ENCODE measurements around the gene TIE1. TPM values are rescaled to one million over a fixed set of nuclear protein-coding genes. Genes with fewer than 3 reads are reported as not detected.

TIE1 gene
- total RNA-seq, 2 donors from 2014 or later: 0.36 to 0.49 TPM

- no peaks in the 10 kb centered on the region for H3K36me3 Mint-ChIP-seq
- ATAC-seq (no peak), DNase-seq (ENCODE audit: low spot score in 2 of 2) (no peak)
- H3K27ac Mint-ChIP-seq: no peak overlapping the region
- no peaks in the 10 kb centered on the region for H3K9me3 Mint-ChIP-seq
Observed at GRCh38 chr1:43302721-43303470, 2.1 kb downstream of the TIE1 start.

GRCh38 chr1:43303471-43304313, 2.9 kb downstream of the TIE1 start:
- Mint-ChIP-seq H3K36me3 (no peaks in the 10 kb centered on the region), H3K9me3 (no peaks in the 10 kb centered on the region), H3K27ac (peak overlapping the region in 1 of 2 donors; percentile 73)
- DNase-seq (ENCODE audit: low spot score in 2 of 2) (no peak), ATAC-seq (no peak)

- no peaks in the 10 kb centered on the region for H3K9me3 Mint-ChIP-seq
- no peaks in the 10 kb centered on the region for H3K36me3 Mint-ChIP-seq
- DNase-seq (ENCODE audit: low spot score in 2 of 2): no peak
- H3K27ac Mint-ChIP-seq: peak overlapping the region in 1 of 2 donors; percentile 73
- ATAC-seq: no peak
Observed at GRCh38 chr1:43304314-43304681, 3.5 kb downstream of the TIE1 start.

GRCh38 chr1:43304771-43305300, 4.1 kb downstream of the TIE1 start:
- H3K36me3 Mint-ChIP-seq: no peaks in the 10 kb centered on the region
- no peak overlapping the region for H3K27ac Mint-ChIP-seq
- DNase-seq (ENCODE audit: low spot score in 2 of 2) (no peak), ATAC-seq (no peak)
- H3K9me3 Mint-ChIP-seq: no peaks in the 10 kb centered on the region

GRCh38 chr1:43305461-43305860, 4.7 kb downstream of the TIE1 start:
- no peaks in the 10 kb centered on the region for H3K9me3 Mint-ChIP-seq
- no peaks in the 10 kb centered on the region for H3K36me3 Mint-ChIP-seq
- H3K27ac Mint-ChIP-seq: peak overlapping the region in 1 of 2 donors; percentile 19
- DNase-seq (ENCODE audit: low spot score in 2 of 2) (no peak), ATAC-seq (no peak)

- DNase-seq (ENCODE audit: low spot score in 2 of 2) (no peak), ATAC-seq (no peak)
- peak overlapping the region; percentile 19 to 75 for H3K27ac Mint-ChIP-seq
- no peaks in the 10 kb centered on the region for H3K9me3 Mint-ChIP-seq
- H3K36me3 Mint-ChIP-seq: no peaks in the 10 kb centered on the region
Observed at GRCh38 chr1:43305926-43306687, 5.3 kb downstream of the TIE1 start.

- Mint-ChIP-seq H3K27ac (peak overlapping the region in 1 of 2 donors; percentile 75), H3K9me3 (no peaks in the 10 kb centered on the region), H3K36me3 (no peaks in the 10 kb centered on the region)
- ATAC-seq (no peak), DNase-seq (ENCODE audit: low spot score in 2 of 2) (no peak)
Observed at GRCh38 chr1:43306688-43307457, 6.1 kb downstream of the TIE1 start.

- Mint-ChIP-seq H3K36me3 (no peaks in the 10 kb centered on the region), H3K9me3 (no peaks in the 10 kb centered on the region), H3K27ac (peak overlapping the region in 1 of 2 donors; percentile 71)
- DNase-seq (ENCODE audit: low spot score in 2 of 2) (no peak), ATAC-seq (no peak)
Observed at GRCh38 chr1:43307458-43308158, 6.8 kb downstream of the TIE1 start.

- H3K27ac Mint-ChIP-seq: peak overlapping the region in 1 of 2 donors; percentile 17
- H3K36me3 Mint-ChIP-seq: no peaks in the 10 kb centered on the region
- no peak for ATAC-seq
- H3K9me3 Mint-ChIP-seq: no peaks in the 10 kb centered on the region
- DNase-seq (ENCODE audit: low spot score in 2 of 2): no peak
Observed at GRCh38 chr1:43308635-43309404, 8.0 kb downstream of the TIE1 start.

- ATAC-seq: no peak
- Mint-ChIP-seq H3K27ac (peak overlapping the region in 1 of 2 donors; percentile 62), H3K9me3 (no peaks in the 10 kb centered on the region), H3K36me3 (no peaks in the 10 kb centered on the region)
- no peak for DNase-seq (ENCODE audit: low spot score in 2 of 2)
Observed at GRCh38 chr1:43309405-43310025, 8.7 kb downstream of the TIE1 start.

- ATAC-seq: no peak
- DNase-seq (ENCODE audit: low spot score in 2 of 2): no peak
- H3K9me3 Mint-ChIP-seq: no peaks in the 10 kb centered on the region
- H3K36me3 Mint-ChIP-seq: no peaks in the 10 kb centered on the region
- peak overlapping the region in 1 of 2 donors; percentile 87 for H3K27ac Mint-ChIP-seq
Observed at GRCh38 chr1:43311521-43311920, 10.7 kb downstream of the TIE1 start.

- ATAC-seq: no peak
- Mint-ChIP-seq H3K36me3 (no peaks in the 10 kb centered on the region), H3K27ac (no peak overlapping the region), H3K9me3 (no peaks in the 10 kb centered on the region)
- no peak for DNase-seq (ENCODE audit: low spot score in 2 of 2)
Observed at GRCh38 chr1:43312212-43312623, 11.4 kb downstream of the TIE1 start.

GRCh38 chr1:43312663-43313515, 12.1 kb downstream of the TIE1 start:
- DNase-seq (ENCODE audit: low spot score in 2 of 2): no peak
- H3K9me3 Mint-ChIP-seq: no peaks in the 10 kb centered on the region
- no peak for ATAC-seq

GRCh38 chr1:43313771-43314170, 13.0 kb downstream of the TIE1 start:
- DNase-seq (ENCODE audit: low spot score in 2 of 2) (no peak), ATAC-seq (no peak)
- no peaks in the 10 kb centered on the region for H3K36me3 Mint-ChIP-seq
- H3K27ac Mint-ChIP-seq: no peak overlapping the region
- H3K9me3 Mint-ChIP-seq: no peaks in the 10 kb centered on the region

More at GRCh38 chr1:43312663-43313515, 12.1 kb downstream of the TIE1 start:
- H3K27ac Mint-ChIP-seq: no peak overlapping the region
- H3K36me3 Mint-ChIP-seq: no peaks in the 10 kb centered on the region

All from activated naive CD4-positive, alpha-beta T cell treated with anti-CD3 and anti-CD28 coated beads, Interleukin-2, amount 50 U/mL, for 72 hours (primary cell).